Activated gamma-delta T cell (primary cell): ENCODE data around the gene ALPK1.
"Not testable (repeated sequence)": the region's sequence is repeated elsewhere in the genome, so short reads cannot be mapped to it uniquely, and the experiment has no call there.

ENCODE experiments used
- DNase-seq: peaks from one replicate; lab custom pipeline; 2025; lab: John Stamatoyannopoulos, UW

Gene ALPK1

DNA sequence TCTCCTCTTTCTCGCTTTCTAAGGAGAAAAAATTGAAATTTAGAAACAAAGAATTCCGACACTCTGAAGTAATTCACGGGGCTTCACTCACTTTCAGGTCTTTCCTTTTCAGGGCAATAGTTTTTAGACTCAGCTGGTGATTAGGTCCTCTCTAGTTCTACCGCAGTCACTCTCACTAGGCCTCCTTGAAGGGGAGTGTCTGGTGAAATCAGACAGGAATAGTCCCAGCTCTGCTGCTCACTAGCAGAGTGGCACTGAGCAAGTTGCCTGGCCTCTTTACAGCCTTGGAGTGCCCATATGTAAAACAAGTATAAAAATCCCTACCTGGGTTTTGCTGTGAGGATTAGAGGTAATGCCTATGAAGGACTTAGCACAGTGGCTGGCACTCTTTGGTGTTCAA, 154.7 kb downstream of the ALPK1 start:
- no peak for DNase-seq

DNA sequence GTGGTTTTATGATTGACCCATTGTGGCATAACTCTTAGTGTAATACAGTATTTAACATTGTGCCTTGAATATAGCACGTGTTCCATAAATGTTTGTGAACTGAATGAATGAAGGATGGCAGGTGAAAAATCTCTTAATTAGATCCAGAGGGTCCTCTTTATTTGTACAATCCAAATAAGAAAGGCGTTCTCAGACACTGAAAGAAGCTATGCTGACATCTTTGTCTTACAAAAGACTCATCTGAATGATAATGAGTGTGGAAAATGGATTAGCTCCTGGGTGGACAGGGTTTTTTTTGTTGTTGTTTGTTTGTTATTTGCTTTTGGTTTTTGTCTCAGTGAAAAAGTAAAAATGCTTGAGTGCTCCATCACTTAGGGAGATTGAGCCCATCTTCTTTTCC, 156.2 kb downstream of the ALPK1 start:
- no peak for DNase-seq

DNA sequence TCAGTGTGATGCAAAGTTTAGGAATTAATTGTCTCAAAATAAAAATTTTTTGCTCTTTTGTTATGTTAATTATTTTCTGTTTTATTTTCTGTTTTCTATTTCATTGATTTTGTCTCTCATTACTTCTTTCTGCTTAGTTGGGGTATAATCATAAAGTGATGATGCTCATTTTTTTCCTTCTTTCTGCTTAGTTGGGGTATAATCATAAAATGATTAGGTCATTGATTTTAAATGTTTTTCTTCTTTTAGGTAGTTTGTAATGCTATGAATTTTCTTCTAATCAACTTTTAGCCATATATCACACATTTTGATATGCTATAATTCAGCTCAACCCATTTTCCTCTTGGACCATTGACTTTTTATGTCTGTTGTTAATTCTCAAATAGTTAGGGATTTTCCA, 175.1 kb downstream of the ALPK1 start:
- no peak for DNase-seq

DNA sequence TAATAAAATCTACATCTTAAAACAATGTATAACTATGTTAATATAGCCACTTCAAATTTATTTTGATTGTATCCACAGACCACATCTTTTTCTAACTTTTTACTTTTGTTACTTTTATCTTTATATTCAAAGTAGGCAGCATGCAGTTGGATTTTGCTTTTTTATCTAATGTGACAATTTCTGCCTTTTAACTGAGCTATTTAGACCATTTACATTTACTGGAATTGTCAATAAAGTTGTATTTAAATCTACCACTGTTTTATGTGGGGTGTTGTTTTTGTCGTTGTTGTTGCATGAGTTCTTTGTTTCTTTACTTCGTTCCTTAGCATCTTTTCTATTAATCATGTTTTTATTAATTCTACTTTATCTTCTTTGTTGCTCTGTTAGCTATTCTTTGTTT, 176.8 kb downstream of the ALPK1 start:
- DNase-seq: no peak

DNA sequence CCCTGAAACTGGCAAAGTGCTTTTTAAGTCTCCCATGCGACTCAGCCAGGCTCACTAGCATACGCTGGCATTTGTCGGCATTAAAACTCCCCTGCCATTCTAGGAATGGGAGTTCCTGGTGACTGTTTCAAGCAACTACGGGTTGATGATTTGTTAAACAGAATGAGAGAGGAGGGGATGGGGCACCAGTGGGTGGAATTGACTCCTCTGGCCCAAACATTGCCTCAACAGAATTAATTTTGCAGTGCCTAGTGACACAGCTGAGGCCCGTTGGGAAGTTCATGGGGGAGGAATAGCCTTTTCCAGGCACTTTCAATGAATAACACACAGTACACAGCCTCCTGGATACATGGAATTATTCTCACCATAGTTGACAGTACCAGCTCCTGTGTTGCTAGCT, 188.8 kb downstream of the ALPK1 start:
- no peak for DNase-seq

DNA sequence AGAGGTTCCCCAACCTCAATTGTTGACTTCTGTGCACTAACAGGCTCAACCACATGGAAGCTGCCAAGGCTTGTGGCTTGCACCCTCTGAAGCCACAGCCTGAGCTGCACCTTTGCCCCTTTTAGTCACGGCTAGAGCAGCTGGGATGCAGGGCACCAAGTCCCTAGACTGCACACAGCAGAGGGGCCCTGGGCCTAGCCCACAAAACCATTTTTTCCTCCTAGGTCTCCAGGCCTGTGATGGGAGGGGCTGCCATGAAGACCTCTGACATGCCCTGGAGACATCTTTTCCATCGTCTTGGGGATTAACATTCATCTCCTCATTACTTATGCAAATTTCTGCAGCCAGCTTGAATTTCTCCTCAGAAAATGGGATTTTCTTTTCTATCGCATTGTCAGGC, 193.6 kb downstream of the ALPK1 start:
- not testable (repeated sequence) for DNase-seq
